Hepatocyte (in vitro differentiated cells): ENCODE results near the gene C1orf21.

ENCODE experiments used
- CTCF ChIP-seq: fragments of 200-600 bp; sonication (generic); IDR thresholded peaks from 2 replicates; pipeline ENCODE4 v1.5.1; 2016; ENCODE audit warnings: antibody characterized with exemption, mild to moderate bottlenecking; ENCODE audit not compliant: poor library complexity
- EZH2 ChIP-seq: fragments of 200-600 bp; sonication (generic); IDR thresholded peaks from 2 replicates; pipeline ENCODE4 v1.6.1; 2016; ENCODE audit warnings: antibody characterized with exemption, mild to moderate bottlenecking, borderline replicate concordance

- TF ChIP-seq CTCF: no peak
- no peak for TF ChIP-seq EZH2
Measured at GRCh38 chr1:184471686-184472085, 84.9 kb downstream of the C1orf21 start.
